ENCODE results near the gene BCL6. TPM values are rescaled to one million over a fixed set of nuclear protein-coding genes. Genes with fewer than 3 reads are reported as not detected.

BCL6 gene
- total RNA-seq, 2 experiments from 2014 or later: 76.6 to 79.6 TPM

DNA sequence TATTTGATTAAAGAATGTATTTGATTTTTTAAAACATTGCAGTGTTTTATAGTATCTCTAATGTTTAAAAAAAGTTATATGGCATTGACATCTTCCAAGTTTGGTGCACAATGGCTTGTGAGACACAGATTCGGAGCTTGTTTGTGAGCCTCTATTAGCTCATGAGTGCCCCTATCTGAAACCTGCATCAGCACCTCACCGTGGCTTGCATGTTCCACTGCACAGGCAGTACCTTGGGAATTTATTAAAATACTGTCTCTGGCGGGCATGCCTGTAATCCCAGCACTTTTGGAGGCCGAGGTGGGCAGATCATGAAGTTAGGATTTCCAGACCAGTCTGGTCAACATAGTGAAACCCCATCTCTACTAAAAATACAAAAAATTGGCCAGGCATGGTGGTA lies 36.1 kb downstream of the BCL6 start:
- H3K27me3 Mint-ChIP-seq: no peaks in the 10 kb centered on the region
- Histone ChIP-seq H3K36me3 (ENCODE audit: insufficient read depth, low read length) (no peaks in the 10 kb centered on the region), H3K27ac (ENCODE audit: low read depth in 1 of 2, low read length in 2 of 2) (no peak overlapping the region), H3K27me3 (ENCODE audit: control insufficient read depth in 1 of 2, insufficient read depth in 2 of 2, low read length in 2 of 2) (no peaks in the 10 kb centered on the region), H3K4me1 (ENCODE audit: insufficient read depth, low read length) (peaks cover 9% of the 10 kb centered on the region), H3K4me3 (ENCODE audit: low read length) (no peak overlapping the region), H3K9me3 (ENCODE audit: control insufficient read depth in 1 of 2, insufficient read depth in 1 of 2, low read length in 2 of 2) (no peaks in the 10 kb centered on the region)
- ChIA-PET CTCF (no interaction called here), POLR2A (no interaction called here)
- no peak for DNase-seq
- peaks cover 9% of the 10 kb centered on the region for H3K4me1 Mint-ChIP-seq (ENCODE audit: low read depth)
- H3K36me3 Mint-ChIP-seq (ENCODE audit: low read depth): no peaks in the 10 kb centered on the region
- no peak for ATAC-seq (ENCODE audit: poor library complexity)
- H3K27ac Mint-ChIP-seq: no peak overlapping the region
- intact Hi-C loops (cut with DNase I, micrococcal nuclease): no loop called here
- H3K4me3 Mint-ChIP-seq: no peak overlapping the region
- TF ChIP-seq, protein P1, sequence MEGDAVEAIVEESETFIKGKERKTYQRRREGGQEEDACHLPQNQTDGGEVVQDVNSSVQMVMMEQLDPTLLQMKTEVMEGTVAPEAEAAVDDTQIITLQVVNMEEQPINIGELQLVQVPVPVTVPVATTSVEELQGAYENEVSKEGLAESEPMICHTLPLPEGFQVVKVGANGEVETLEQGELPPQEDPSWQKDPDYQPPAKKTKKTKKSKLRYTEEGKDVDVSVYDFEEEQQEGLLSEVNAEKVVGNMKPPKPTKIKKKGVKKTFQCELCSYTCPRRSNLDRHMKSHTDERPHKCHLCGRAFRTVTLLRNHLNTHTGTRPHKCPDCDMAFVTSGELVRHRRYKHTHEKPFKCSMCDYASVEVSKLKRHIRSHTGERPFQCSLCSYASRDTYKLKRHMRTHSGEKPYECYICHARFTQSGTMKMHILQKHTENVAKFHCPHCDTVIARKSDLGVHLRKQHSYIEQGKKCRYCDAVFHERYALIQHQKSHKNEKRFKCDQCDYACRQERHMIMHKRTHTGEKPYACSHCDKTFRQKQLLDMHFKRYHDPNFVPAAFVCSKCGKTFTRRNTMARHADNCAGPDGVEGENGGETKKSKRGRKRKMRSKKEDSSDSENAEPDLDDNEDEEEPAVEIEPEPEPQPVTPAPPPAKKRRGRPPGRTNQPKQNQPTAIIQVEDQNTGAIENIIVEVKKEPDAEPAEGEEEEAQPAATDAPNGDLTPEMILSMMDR (IDR thresholded peaks at IDR 0.05): no peak
- no peaks in the 10 kb centered on the region for H3K9me3 Mint-ChIP-seq

DNA sequence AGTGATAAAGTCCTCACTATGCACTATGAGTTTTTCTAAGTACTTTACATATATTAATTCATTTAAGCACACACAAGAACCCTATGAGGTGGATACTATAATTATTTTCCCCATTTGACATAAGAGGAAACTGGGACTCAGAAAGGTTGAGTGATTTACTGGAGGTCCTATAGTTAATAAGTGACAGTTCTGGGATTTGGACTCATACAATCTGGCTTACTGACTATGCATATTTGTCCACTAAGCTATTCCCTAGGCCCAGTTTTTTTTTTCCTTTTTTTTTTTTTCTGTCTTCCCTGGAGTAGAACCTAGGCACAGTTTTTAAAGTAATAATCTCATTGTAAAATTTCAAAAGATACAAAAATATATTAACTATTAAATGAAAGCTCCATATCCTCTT lies 36.6 kb downstream of the BCL6 start:
- Histone ChIP-seq H3K27ac (ENCODE audit: low read depth in 1 of 2, low read length in 2 of 2) (no peak overlapping the region), H3K4me3 (ENCODE audit: low read length) (no peak overlapping the region), H3K9me3 (ENCODE audit: control insufficient read depth in 1 of 2, insufficient read depth in 1 of 2, low read length in 2 of 2) (no peaks in the 10 kb centered on the region), H3K4me1 (ENCODE audit: insufficient read depth, low read length) (peaks cover 5% of the 10 kb centered on the region), H3K36me3 (ENCODE audit: insufficient read depth, low read length) (no peaks in the 10 kb centered on the region), H3K27me3 (ENCODE audit: control insufficient read depth in 1 of 2, insufficient read depth in 2 of 2, low read length in 2 of 2) (no peaks in the 10 kb centered on the region)
- intact Hi-C loops (cut with DNase I, micrococcal nuclease): no loop called here
- no peak for DNase-seq
- Mint-ChIP-seq H3K4me3 (no peak overlapping the region), H3K27me3 (no peaks in the 10 kb centered on the region), H3K27ac (no peak overlapping the region), H3K36me3 (ENCODE audit: low read depth) (no peaks in the 10 kb centered on the region), H3K4me1 (ENCODE audit: low read depth) (peaks cover 4% of the 10 kb centered on the region), H3K9me3 (no peaks in the 10 kb centered on the region)
- POLR2A ChIA-PET: no interaction called here
- TF ChIP-seq, protein P1 (IDR thresholded peaks at IDR 0.05): no peak
- no peak for ATAC-seq (ENCODE audit: poor library complexity)
- CTCF ChIA-PET: interaction anchor here (1.0 kb wide), 1 partner anchor 390 kb away, joined by 4 read pairs; no protein-coding TSS in a partner anchor

DNA sequence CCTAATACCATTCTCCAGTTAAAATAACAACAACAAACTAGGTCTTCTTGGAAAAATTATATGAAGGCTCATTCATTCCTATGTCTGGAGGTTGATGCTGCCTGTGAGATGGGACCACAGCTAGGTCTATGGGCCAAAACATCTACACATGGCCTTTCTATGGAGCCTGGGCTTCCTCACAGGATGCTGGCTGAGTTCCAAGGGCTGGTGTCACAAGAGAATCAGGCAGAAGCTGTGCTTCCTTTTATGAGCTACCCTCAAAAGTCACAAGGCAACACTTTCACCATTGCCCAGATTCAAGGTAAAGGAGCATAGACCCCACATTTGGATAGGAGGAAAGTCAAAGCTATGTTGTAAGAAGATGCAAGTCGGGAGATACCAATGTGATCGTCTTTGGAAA lies 38.3 kb downstream of the BCL6 start:
- Mint-ChIP-seq H3K36me3 (ENCODE audit: low read depth) (no peaks in the 10 kb centered on the region), H3K9me3 (no peaks in the 10 kb centered on the region), H3K27me3 (no peaks in the 10 kb centered on the region), H3K4me3 (no peak overlapping the region), H3K4me1 (ENCODE audit: low read depth) (no peaks in the 10 kb centered on the region), H3K27ac (no peak overlapping the region)
- Histone ChIP-seq H3K27ac (ENCODE audit: low read depth in 1 of 2, low read length in 2 of 2) (no peak overlapping the region), H3K4me1 (ENCODE audit: insufficient read depth, low read length) (no peaks in the 10 kb centered on the region), H3K36me3 (ENCODE audit: insufficient read depth, low read length) (no peaks in the 10 kb centered on the region), H3K27me3 (ENCODE audit: control insufficient read depth in 1 of 2, insufficient read depth in 2 of 2, low read length in 2 of 2) (no peaks in the 10 kb centered on the region), H3K9me3 (ENCODE audit: control insufficient read depth in 1 of 2, insufficient read depth in 1 of 2, low read length in 2 of 2) (no peaks in the 10 kb centered on the region), H3K4me3 (ENCODE audit: low read length) (no peak overlapping the region)
- ATAC-seq (ENCODE audit: poor library complexity) (no peak), DNase-seq (no peak)
- TF ChIP-seq, protein P1 (IDR thresholded peaks at IDR 0.05): no peak
- ChIA-PET CTCF (no interaction called here), POLR2A (no interaction called here)
- intact Hi-C loops (cut with DNase I, micrococcal nuclease): no loop called here
